HG02885 (cell line): ENCODE data around the gene SLC4A9.
A peak's percentile ranks its signal among the peaks of the same experiment; 100 is the strongest.

ENCODE experiments used
- ATAC-seq: cut with Tn5 transposase; IDR thresholded peaks from one replicate; pipeline ENCODE4 v1.9.1; 2021; ENCODE audit warnings: mild to moderate bottlenecking; ENCODE audit not compliant: unreplicated experiment, poor library complexity

SLC4A9 gene

DNA sequence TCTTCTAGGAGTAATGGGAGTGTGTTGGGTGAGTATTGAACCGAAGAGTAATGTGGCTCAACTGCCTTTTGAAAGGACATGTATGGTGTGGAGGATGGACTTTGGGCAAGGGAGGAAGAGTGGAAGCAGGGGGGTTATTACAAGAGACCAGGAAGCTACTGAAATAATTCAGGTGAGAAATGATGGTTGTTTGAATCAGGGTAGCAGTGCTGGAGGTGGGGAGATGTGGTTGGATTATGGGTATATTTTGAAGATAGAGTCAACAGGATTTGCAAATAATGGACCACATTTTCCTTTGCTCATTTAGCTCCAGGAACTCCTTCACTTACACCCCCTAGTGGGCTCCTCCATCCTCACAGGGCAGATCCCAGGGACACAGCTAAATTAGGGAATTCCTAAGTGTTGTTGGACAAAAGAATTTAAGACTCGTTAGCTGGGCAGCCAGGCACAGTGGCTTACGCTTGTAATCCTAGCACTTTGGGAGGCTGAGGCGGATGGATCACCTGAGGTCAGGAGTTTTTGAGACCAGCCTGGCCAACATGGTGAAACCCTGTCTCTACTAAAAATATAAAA is 1.2 kb upstream of the SLC4A9 start:
- ATAC-seq: no peak

DNA sequence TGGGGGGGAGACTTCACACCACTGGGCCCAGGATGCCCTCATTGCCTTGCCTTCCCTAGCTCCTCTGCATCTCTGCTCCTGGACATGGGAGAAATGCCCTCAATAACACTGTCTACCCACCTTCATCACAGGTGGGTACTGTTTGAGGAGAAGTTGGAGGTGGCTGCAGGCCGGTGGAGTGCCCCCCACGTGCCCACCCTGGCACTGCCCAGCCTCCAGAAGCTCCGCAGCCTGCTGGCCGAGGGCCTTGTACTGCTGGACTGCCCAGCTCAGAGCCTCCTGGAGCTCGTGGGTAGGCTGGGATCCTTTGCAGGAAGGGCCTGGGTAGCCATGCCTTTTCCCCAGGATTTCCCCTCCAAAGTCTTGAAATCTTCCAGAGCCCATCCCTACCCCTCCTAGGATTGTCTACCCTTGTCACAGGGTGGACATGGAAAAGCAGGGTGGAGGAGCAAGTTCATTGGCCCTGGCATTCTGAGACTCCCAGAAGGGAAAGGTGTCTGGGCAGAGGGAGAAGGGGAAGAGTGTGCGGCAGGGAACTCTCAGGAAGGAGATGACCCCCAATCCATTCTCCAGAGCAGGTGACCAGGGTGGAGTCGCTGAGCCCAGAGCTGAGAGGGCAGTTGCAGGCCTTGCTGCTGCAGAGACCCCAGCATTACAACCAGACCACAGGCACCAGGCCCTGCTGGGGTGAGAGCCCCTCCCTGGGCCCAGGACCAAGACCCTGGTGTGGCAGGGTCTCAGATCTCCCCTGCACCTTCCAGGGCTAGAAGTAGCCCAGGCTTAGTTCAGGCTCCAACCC is 886 bp downstream of the SLC4A9 start:
- no peak for ATAC-seq

DNA sequence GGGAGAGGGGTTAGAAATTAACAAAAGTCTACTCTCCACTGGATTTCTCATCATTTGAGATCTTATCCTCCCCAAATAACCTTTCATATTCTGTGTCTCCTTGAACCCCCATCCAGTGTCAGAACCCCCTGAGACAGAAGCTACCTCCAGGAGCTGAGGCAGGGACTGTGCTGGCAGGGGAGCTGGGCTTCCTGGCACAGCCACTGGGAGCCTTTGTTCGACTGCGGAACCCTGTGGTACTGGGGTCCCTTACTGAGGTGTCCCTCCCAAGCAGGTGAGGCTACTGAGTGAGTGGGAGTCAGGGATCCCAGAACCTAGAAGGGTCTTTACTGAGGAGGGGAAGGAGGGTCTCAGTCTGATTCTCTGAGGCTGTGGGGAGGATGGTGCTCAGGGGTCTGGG is 1.9 kb downstream of the SLC4A9 start:
- no peak for ATAC-seq

DNA sequence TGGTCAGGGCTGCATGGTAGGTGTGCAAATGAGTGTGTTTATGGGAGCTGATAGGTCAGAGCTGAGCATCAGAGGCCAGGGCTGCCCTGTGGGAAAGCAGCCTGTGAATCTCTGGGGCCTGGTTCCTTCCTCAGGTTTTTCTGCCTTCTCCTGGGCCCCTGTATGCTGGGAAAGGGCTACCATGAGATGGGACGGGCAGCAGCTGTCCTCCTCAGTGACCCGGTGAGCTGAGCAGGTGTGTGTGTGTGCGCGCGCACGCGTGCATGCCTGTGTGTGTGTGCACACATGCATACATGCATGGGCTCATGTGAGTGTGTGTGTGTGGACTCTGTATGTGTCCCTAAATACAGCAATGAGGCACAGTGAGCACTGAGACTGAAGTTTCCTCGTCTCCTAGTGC is 2.3 kb downstream of the SLC4A9 start:
- ATAC-seq: no peak

DNA sequence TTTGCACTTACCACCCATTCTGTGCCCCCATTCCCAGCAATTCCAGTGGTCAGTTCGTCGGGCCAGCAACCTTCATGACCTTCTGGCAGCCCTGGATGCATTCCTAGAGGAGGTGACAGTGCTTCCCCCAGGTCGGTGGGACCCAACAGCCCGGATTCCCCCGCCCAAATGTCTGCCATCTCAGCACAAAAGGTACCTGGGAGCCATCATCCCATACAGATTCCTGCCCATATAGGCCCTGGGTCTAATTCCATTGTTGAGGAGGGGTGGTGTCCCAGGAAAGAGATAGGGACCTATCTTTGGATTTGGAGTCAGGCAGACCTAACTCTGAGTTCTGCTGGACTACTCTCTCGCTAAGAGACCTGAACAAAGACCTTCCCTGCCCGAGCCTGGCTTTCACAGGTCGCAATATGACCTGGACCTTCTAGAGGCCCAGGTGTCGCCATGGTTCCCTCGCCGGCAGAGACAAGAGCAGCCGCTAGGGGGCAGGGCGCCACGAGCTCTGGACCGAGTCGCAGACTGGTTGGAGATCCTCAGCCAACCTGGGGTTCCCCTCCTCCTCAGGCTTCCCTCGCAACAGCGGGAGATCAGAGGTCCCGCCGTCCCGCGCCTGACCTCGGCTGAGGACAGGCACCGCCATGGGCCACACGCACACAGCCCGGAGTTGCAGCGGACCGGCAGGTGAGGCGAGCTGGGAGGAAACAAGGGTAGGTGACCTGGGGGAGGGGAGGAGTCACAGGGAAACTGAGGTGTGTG is 3.1 kb downstream of the SLC4A9 start:
- peak; percentile 95 for ATAC-seq

DNA sequence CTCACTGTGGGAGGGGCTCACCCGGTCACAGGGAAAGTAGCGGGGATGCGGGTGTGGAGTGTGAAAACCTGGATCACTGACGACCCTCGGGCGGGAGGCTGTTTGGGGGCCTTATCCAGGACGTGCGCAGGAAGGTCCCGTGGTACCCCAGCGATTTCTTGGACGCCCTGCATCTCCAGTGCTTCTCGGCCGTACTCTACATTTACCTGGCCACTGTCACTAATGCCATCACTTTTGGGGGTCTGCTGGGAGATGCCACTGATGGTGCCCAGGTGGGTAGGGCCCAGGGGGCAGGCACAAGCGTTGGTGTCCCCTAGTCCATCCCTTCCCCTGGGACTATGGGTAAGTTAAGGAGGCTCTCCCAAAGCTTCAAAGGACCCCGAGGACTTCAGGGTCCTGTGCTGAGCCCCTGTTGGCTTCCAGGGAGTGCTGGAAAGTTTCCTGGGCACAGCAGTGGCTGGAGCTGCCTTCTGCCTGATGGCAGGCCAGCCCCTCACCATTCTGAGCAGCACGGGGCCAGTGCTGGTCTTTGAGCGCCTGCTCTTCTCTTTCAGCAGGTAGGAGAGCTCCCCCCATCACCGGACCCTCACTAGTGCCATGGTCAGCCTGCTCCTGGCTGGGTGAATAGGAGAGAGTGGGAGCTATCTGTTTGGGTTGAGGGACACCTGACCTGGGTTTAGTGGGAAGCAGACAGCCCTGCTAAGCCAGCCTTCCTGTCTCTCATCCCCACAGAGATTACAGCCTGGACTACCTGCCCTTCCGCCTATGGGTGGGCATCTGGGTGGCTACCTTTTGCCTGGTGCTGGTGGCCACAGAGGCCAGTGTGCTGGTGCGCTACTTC is 3.9 kb downstream of the SLC4A9 start:
- no peak for ATAC-seq

DNA sequence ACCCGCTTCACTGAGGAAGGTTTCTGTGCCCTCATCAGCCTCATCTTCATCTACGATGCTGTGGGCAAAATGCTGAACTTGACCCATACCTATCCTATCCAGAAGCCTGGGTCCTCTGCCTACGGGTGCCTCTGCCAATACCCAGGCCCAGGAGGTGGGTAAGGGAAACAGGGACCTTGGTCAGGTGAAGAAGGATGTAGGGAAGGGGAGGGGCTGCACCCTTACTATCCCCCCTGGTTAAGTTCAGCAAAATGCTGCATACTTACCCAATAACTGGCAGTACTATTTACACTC is 4.4 kb downstream of the SLC4A9 start:
- ATAC-seq: no peak

DNA sequence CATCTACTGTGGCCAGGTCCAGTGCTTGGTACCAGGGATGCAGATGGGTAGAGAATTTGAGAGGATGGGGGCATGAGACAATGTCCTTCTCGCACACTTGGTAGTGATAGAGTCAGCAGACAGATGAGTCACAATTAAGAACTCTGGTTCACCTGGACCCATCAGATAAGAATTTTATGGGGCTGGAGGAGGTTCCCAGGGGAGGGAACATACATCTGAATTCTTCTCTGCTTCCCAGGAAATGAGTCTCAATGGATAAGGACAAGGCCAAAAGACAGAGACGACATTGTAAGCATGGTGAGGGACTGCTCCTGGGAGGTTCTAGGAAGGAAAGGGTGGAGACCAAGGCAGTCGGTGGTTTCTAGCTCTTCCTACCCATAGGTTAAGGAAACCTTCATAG is 5.3 kb downstream of the SLC4A9 start:
- no peak for ATAC-seq

DNA sequence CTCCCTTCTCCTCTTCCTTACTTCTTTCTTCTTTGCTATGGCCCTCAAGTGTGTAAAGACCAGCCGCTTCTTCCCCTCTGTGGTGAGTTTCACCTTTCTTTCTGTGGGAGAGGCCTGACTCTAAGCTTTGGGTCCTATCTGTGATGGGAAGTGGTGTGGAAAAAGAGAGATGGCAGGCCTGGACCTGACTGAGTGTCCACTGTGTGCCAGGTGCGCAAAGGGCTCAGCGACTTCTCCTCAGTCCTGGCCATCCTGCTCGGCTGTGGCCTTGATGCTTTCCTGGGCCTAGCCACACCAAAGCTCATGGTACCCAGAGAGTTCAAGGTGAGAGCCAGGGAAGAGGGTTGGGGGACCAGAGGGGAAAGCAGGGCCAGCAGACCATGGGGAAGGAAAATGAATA is 5.9 kb downstream of the SLC4A9 start:
- no peak for ATAC-seq

DNA sequence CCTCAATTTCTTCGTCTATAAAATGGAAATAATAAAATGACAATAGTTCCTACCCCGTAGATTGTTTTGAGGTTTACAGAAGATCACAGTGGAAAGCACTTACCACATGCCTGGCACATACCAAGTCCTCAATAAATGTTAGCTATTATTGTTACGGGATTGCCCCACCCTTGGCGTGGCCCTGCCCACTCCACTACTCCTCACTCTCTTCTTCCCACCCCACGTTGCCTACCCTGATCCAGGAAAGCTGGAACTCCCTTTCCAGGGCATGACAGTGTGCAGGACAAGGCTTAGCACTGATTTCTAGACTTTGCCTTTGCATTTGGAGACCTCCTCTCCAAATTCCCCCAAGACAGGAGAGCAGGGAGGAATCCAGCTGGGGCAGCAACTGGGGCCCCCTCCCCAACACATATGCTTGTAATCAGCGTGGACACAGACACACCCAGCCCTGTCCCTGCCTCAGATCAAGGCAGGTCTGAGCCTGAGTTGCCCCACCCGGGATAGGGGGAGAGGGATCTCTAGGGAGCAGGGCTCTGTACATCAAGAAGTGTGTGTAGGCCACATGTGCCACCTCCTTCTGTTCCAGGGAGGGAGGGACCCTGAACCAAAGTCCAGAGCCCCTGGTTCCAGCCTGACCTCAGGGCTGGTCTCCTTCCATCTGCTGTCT is 6.7 kb downstream of the SLC4A9 start:
- no peak for ATAC-seq

DNA sequence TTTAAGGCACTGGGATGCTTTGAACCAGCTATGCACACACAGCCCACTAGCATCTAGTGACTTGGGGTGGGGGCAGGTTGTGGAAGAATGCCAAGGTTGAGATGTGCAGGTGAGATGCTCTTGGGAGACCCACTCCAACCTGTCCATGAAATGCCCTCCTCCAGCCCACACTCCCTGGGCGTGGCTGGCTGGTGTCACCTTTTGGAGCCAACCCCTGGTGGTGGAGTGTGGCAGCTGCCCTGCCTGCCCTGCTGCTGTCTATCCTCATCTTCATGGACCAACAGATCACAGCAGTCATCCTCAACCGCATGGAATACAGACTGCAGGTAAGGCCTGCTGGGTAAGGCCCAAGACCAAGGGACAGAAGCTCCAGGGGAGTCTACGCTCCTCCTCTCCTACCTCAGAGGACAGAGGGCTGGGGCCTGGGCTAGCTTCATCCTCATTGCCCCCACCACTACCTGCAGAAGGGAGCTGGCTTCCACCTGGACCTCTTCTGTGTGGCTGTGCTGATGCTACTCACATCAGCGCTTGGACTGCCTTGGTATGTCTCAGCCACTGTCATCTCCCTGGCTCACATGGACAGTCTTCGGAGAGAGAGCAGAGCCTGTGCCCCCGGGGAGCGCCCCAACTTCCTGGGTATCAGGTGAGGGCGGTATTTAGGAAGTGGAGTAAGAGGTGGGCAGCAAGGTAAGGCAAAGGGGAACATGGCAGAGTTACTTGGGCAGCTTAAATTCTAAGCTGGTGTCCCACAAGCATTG is 7.4 kb downstream of the SLC4A9 start:
- no peak for ATAC-seq

DNA sequence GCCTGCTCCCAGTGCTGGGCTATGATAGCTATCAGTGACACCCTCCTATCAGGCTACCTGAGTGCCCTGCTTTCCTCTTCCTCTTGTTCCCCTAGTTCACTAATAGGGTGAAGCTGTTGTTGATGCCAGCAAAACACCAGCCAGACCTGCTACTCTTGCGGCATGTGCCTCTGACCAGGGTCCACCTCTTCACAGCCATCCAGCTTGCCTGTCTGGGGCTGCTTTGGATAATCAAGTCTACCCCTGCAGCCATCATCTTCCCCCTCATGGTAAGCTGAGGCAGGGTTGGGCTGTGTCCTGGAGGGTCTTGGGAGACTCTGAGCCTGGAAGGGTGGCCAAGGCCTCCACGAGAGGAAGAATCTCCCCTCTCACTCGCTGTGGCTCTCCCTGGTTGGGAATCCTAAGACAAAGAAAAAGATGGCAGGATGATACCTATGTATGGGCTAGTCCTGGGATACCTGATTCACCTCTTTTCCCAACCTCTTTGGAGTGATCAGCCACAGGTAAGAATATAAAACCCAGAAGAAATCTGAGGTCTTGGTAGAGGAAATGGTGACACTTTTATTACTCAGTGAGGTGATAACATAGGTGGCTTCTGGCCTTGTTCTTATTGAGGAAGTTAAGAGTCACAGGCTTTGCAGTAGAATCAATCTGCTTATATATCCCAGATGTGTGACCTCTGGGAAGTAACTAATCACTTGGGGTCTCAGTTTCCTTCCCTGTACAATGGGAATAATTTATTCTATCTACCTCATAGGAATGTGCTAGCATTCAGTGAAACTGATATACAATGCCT is 11.6 kb downstream of the SLC4A9 start:
- ATAC-seq: no peak

DNA sequence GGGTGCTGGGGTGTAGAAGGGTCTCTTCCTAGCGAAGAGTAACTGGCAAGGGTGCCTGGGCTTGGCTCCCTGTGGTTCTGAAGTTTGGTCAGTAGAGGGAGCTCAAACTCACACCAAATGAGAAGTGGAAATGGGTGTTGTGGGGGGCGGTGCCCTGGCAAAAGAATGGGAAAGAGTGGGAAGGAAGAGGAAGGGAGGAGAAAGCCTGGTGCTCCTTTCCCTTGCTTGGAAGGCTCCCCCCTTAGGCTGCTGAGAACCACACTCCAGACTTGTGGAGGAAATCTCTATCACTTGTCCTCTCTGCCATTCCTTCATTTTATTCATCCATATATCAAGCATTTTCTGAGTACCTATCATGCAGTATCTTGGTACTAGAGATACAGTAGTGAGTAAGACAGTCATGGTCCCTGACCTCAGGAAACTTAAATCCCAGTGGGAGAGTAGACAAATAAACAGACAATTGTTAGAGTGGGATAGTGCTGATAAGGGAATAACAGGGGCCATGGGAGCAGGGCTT is 13.0 kb downstream of the SLC4A9 start:
- ATAC-seq: peak; percentile 70

DNA sequence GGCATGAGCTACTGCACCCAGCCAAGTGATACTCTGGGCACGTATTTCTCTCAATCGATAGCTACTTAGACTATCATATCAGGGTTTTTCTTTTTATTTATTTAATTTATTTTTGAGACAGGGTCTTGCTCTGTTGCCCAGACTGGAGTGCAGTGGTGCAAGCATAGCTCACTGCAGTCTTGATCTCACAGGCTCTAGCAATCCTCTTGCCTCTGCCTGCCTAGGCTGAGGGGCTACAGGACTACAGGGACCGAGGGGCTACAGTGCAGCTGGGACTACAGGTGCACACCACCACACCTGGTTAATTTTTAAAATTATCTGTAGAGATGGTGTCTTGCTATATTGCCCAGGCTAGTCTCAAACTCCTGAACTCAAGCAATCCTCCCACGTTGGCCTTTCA is 21.4 kb downstream of the SLC4A9 start:
- no peak for ATAC-seq

DNA sequence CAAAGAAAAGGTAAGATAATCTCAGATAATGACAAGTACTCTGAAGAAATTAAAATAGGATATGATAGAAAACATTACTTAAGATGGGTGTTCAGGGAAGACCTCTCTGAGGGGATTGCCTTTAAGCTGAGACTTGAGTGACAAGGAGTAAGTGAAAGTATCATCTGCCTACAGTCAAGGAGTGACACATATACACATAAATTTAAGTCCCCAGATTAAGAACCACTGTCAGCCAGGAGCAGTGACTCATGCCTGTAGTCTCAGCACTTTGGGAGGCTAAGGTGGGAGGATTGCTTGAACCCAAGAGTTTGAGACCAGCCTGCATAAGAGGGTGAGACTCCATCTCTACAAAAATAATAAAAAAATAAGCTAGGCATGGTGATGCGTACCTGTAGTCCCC is 22.0 kb downstream of the SLC4A9 start:
- no peak for ATAC-seq

DNA sequence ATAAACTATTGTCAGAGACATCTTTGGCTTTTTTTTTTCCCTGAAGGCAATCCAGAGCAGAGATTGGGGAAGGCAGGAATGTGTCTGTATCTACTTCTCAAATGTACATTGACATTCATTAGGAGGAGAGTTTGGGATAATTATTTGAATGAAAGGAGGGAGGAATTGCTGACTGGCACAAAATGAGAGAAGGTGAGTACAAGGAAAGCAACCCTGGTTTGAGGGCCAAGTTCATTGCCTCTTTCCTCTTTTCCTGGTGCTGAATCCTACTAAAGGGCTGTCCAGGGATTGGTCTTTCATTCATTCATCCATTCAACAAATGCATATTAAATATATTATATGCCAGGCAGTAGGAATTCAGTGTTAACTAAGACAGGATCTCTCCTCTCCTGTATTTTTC is 22.9 kb downstream of the SLC4A9 start:
- ATAC-seq: no peak

DNA sequence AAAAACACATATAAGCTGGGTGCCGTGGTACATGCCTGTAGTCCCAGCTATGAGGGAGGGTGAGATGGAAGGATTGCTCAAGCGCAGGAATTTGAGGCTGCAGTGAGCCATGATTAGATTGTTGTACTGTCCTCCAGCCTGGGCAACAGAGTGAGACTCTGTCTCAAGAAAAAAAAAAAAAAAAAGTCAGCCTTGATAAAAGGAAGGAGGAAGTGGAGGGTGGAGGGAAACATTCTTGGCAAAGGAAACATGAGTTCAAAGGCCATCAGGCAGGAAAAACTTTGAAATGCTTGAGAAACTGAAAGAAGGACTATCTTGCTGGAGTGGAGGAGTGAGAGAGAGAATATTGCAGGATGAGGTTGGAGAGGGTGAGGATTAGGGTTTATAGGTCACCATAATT is 23.3 kb downstream of the SLC4A9 start:
- ATAC-seq: no peak

DNA sequence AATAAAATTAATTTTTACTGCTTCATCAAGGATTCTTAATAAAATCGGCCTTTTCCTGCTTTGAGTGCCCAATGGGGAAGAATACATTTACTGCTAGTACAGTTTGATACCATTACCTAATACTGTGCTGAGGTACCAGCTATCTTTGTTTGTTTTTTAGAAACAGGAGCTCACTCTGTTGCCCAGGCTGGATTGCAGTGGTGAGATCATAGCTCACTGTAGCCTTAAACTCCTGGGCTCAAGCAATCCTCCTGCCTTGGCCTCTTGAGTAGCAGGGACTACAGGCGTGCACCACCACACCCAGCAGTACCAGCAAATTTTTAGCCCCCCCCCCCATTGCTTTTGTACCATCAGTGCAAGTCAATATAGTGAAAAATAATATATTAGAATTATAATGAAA is 28.1 kb downstream of the SLC4A9 start:
- no peak for ATAC-seq

DNA sequence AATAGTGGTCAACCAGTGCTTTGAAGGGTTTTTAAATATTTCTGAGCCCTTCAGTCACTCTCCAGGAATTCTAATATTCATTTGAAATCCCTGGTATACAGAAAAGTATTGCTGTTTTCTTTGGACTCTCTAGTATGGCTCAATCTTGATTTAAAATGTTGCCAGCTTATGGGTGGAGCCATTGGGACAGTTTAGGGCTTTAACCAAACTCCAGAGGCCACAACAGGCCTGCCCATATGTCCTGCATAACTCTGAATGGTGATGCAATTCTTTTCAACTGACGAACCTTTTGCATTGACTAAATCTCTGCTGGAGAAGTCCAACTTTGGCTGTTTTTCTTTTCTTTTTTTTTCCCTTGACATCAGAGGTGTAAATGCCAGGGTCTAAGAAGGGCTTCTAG is 31.3 kb downstream of the SLC4A9 start:
- ATAC-seq: no peak
